ENCODE results near the gene PIP4K2A.
"Not testable (repeated sequence)": the region's sequence is repeated elsewhere in the genome, so short reads cannot be mapped to it uniquely, and the experiment has no call there.

PIP4K2A gene

DNA sequence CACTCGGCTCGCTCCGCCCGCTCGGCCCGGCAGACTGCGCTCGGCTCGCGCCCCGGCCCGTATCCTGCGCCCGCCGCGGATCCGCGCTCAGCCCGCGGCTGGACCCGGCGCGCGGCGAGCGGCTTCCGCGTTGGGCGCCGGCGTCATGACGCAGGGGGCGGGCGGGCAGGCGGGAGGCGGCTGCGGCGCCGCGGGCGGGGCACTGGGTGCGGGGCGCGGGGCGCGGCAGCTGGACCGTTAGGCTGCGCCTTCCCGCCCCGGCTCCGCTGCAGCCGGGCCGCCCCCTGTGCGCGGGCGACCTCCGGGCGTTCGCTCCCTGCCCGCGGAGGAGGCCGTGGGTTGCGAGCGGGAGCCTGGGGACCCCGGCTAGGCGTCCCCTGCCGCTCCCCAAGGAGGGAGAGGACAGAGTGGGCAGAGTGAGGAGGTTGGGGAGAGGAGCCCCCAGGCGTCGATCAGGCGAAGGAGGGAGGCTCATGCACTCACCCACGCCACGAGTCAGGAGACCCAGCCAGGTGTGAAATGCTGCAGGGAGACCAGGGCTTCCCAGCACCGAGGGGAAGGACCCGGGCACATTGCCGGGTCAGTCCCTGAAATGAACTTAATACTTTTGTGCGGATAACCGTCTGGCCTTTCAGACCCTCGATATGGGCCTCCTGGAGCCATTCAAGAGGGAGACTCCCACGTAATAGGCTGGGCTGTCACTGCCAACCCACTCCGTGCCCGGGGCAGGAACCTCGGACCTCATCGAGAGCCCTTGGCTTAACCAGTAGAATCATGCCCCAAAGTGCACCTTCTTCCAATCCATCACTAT, at the start of gene PIP4K2A:
Gene PIP4K2A (minus strand): TSS at position 100 of the 811 bp plus-strand sequence. CDS start 252 bp downstream, outside the sequence.
- no peak for DNase-seq

DNA sequence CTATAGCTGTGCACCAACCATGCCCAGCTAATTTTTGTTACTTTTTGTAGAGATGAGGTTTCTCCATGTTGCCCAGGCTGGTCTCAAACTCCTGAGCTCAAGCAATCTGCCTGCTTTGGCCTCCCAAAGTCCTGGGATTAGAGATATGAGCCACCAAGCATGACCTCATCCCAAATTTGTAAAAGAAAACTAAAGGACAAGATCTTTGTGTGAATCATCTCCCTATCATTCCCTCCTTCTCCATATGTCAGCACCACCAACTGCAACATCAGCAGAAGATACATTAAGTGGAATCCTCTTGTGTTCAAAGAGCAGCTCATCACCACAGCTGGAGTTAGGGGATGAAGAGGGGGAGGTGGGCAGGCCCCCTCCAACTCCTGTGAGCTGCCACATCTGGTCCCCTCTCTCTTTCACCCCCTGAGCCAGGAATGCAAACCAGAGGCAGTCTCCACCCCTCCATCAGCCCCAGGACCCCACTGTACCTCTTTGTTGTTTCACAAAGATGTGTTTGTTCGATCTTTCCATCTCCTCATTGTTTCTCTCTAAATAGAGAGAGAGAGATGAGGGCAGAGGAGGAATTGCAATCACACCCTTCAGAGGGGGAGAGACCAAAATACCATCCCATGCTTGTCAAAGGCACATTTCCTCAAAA, 47.3 kb upstream of the PIP4K2A start:
- DNase-seq: no peak

- DNase-seq: no peak
These were observed 45.6 kb upstream of the PIP4K2A start for GRCh38 chr10:22760025-22760424.

GRCh38 chr10:22758867-22759266, 44.5 kb upstream of the PIP4K2A start:
- DNase-seq: no peak

DNA sequence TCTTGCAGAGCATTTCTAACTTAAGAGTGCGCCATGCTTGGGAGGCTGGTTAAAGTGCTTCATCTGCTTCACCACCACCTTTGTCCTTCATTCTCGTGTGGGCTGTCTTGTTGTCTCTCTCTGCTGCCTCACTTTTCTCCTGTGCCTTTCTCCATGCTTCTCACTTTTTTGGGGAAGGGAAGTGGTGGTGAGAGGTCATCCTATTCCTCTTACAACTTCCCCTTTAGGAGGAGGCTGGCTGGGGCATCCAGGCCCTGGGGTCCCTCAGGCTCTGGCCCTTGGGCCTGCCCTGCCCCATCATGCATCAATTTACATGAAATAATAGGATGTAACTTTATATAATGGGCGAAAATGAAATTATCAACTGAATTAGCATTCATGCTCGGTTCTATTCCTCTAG, 39.9 kb upstream of the PIP4K2A start:
- no peak for DNase-seq

DNA sequence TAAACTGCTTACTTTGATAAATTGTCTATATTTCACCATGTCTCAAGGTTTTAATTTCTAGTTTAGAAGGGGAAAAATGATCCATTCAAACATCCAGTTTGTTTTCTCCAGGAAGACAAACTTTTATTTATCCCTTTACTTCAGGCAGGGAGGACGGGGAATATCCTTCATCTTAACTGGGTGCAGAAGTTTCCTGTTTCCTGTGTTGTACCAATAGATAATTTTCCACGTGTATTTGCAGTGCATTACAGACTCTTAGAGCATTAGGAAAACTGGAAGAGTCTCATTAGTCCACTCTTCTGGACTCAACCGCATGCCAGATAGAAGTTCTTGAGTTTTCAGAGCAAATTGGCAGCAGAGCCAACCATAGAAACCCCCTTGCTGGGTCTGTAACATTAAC, 39.4 kb upstream of the PIP4K2A start:
- DNase-seq: no peak

- DNase-seq: no peak
These were observed 38.0 kb upstream of the PIP4K2A start for GRCh38 chr10:22752272-22752889.

DNA sequence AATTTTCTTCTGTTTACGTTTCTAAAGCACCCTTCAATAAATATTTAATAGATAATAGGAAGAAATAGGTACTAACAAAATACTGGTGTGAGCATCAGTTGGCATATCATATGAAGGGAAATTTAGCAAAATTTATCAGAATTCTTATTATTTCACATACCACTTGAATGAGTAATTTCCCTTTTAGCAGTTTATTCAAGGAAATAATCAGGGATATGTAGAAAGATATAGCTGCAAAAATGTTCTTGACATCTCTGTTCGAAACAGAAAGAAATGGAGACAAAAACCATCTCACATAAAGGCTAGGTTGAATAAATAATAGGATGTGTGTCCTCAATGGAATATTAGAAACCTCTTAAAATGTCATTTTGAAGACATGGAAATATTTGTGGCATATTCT, 35.8 kb upstream of the PIP4K2A start:
- no peak for DNase-seq

- not testable (repeated sequence) for DNase-seq
These were observed 30.5 kb upstream of the PIP4K2A start for GRCh38 chr10:22744858-22745257.

DNA sequence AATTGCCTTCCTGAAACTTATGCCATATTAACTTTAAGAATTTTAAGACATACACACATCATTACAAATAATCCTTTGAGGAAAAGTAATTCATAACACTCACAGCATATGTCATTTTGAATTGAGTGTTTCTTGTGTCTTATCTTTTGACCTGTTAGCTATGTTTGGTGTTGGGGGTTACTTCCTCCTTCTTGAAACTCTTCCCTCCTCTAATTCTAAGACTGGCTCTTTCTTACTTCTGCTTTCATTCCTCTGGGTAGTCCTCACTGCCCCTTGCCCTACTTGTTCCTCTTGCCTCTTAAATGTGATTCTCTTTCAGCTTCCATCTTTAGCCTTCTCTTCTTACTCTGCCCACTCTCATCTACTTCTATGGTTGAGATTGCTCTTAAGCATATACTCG, 28.3 kb upstream of the PIP4K2A start:
- no peak for DNase-seq

DNA sequence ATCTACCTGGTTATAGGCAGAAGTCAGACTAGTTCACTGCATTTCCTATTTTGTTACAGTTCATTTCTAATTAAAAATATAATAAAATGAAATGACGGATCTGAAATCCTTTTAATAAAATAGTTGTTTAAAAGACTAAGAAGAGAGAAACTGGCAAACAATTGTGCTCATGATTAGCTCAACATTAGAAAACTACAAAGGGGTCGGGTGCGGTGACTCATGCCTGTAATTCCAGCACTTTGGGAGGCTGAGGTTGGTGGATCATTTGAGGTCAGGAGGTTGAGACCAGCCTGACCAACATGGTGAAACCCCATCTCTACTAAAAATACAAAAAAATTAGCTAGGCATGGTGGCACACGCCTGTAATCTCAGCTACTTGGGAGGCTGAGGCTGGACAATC, 27.3 kb upstream of the PIP4K2A start:
- DNase-seq: not testable (repeated sequence)

- DNase-seq: no peak
These were observed 25.8 kb upstream of the PIP4K2A start for GRCh38 chr10:22740180-22740579.

DNA sequence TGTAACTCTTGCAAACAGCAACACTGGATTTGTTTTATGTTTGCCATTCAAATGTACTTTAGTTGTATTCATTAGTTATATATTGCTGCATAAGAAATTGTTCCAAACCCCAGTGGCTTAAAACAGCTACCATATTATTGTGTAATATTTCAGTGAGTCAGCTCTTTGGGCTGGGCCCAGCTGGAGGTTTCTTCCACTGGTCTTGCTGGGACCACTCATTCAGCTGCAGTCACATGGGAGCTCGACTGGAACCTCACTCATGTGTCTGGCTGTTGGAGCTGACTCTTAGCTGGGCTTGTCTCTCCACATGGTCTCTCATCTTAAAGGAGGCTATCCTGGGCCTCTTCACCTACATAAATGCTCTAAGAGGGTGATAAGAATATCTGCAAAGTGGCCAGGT, 23.2 kb upstream of the PIP4K2A start:
- no peak for DNase-seq

DNA sequence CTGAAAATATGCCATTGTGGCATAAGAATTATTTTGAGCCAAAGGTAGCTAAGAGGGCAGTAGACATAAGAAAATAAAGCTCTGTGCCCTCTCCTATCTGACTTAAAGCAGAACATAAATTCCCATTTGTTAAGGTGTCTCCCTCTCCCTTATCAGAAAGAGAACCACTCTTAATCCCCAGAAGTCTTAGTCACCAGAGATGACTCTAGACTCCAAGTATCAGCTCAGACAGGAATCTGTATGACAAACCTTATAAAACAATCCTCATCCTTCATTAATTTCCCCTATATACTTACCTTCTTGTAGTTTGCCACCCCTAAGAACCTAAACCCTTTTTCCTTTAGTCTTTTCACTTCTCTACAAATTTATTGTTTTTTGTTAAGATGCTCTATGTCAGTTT, 21.8 kb upstream of the PIP4K2A start:
- DNase-seq: no peak

- no peak for DNase-seq
These were observed 19.6 kb upstream of the PIP4K2A start for GRCh38 chr10:22733992-22734391.

GRCh38 chr10:22727663-22728062, 13.3 kb upstream of the PIP4K2A start:
- no peak for DNase-seq

DNA sequence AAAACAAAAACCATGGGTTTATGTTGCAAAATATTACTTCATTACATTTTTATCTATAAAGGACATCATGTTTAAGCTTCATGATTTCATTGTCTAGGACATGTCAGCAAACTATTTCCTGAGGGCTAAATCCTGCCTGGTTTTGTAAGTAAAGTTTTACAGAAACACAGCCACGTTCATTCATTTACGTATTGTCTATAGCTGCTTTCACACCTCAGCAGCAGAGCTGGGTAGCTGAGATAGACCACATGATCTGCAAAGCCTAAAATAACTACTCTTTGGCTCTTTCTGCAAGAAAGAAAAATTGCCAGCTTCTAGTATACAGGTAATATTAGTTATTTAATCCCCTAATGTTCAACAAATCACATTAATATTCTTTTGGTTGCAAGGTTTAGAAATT, 12.7 kb upstream of the PIP4K2A start:
- DNase-seq: no peak

DNA sequence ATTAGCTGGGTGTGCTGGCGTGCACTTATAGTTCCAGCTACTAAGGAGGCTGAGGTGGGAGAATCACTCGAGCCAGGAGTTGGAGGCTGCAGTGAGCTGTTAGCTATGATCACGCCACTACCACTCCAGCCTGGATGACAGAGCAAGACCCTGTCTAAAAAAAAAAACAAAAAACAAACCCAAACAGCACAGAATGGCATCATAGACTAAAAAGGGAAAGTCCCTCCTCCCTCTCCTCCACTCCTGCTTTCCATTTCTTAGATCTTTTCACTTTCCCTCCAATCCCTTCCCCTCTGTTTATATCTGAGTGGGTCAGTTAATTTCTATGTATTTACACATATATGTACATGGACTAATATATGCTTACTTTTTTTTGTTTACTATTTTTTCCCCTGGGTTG, 10.4 kb upstream of the PIP4K2A start:
- DNase-seq: no peak

GRCh38 chr10:22723783-22724182, 9.4 kb upstream of the PIP4K2A start:
- no peak for DNase-seq

- no peak for DNase-seq
These were observed 9.0 kb upstream of the PIP4K2A start for GRCh38 chr10:22723343-22723779.

GRCh38 chr10:22722626-22723169, 8.3 kb upstream of the PIP4K2A start:
- DNase-seq: no peak

GRCh38 chr10:22720667-22721066, 6.3 kb upstream of the PIP4K2A start:
- no peak for DNase-seq

DNA sequence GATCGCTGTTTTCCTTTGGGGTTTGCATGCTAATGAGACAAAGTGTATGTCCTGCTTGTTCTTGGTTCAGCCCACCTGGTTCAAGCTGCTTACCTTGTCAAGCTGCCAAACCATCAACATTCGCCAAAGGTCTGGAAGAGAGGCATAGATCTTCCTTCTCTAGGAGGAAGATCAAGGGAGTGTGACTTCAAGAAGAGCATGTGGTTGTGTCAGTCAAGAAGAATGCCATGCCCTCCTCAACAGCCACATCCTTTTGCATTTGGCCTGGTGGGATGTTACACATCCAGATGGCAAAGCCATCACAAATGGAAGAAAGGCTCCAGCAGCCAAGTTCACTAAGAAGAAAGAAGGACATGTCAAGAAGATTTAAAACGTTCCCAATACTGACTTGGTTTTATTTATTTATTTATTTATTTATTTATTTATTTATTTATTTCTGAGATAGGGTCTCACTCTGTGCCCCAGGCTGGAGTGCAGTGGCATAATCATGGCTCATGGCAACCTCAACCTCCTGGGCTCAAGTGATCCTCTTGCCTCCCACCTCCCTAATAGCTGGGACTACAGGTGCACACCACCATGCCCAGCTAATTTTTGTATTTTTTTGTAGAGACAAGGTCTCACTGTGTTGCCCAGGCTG, 5.1 kb upstream of the PIP4K2A start:
- no peak for DNase-seq
